ENCODE data around the gene THAP12.
A peak's percentile ranks its signal among the peaks of the same experiment; 100 is the strongest.
"Not testable (repeated sequence)": the region's sequence is repeated elsewhere in the genome, so short reads cannot be mapped to it uniquely, and the experiment has no call there.

Gene THAP12

DNA sequence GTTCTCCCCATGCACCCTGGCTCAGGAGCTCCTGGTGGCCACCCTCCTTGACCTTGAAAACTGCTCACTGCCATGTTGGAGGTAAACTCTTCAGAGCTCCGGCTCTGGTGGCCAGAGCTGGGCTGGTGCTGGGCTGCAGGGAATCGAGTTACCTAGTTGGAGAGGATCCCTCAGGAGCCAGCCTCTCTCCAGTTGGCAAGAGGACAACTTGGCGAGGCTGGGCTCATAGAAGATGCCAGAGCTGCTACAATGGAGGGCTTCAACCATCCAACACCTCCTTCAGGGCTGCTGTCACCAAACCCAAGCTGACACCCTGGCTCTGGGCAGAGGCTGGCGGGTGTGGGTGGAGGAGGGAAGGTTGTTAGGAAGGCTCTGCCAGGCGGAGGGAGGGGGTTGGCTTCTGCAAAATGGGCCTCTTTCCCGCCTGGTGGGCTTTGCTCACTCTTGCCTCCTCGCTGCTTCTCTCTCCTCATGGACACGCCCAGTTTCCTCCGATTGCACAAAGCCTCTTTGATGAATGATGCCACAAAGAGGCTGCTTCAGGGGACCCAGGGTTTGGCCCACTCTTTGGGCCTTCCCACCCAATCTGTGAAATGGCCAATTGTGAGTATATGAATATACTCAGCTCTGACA is 53.1 kb downstream of the THAP12 start:
- no peak for DNase-seq

GRCh38 chr11:76327202-76327601 is 53.7 kb downstream of the THAP12 start:
- DNase-seq: no peak

DNA sequence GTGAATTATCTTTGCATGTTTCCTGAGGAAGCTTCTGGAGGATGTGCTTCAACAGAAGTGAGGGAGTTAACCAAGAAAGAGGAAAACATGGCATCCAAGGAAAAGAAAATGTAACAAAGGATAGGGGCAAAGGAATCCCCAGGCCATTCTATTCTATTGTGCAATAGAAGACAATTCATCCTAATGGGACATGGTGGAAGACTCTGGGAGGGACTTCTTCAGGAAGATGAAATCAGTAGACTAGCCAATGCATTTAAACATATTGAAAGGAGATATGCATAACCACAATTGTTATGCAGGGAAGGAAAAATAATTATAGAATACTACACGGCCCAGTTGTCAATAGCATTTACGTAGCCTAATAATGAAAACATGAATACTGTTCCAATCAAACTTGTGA is 55.7 kb downstream of the THAP12 start:
- DNase-seq: no peak

- no peak for DNase-seq
These were observed 57.1 kb downstream of the THAP12 start for GRCh38 chr11:76323804-76324203.

DNA sequence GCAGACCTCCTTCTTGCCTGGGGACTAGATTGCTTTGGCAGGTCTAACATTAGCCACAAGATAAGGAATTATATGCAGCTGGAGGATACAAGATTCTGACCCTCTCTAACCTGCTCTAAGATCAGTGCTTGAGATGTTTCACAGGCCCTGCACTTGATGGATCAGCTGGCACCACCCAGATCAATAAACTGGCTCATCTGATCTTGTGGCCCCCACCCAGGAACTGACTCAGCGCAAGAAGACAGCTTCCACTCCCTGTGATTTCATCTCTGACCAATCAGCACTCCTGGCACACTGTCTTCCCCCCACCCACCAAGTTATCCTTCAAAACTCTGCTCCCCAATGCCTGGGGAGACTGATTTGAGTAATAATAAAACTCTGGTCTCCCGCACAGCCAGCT is 57.6 kb downstream of the THAP12 start:
- DNase-seq: not testable (repeated sequence)

DNA sequence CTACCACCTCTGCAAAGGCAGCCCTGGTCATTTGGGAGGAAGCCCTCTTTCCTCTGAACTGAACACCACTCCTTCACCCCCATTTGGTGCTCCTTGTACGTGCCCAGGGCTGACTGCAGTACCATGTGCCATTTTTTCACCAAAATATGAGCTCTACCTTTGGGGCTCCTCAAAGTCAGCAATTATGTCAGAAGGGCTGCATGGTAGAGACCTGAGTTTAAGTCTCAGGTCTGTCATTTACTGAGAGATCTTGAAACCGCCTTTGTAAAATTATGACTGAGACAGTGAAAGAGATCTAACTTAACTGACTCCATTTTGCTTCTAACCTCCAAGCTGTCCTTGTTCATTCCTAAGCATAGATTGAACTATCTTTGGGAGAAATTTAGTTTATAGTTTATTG is 58.0 kb downstream of the THAP12 start:
- DNase-seq: no peak

- DNase-seq: no peak
These were observed 58.4 kb downstream of the THAP12 start for GRCh38 chr11:76322540-76322939.

- no peak for DNase-seq
These were observed 59.0 kb downstream of the THAP12 start for GRCh38 chr11:76321820-76322524.

DNA sequence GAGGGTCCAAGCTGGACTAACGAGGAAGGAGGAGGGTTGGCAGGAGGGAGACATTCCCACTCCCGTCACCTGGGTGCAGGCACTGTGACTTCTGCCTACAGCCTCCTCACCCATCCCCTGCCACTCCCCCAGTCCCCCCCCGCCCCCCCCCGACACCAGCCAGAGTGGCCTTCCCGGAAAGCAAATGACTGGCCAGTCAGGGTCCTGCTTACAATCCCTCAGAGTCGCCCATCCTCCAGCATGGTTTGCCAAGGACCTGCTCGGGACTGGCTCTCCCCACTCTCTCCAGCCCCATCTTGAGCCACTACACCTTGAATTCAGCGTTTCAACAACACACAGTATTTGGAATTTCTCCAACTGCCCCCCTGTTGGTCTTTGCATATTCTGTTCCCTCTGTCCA is 59.6 kb downstream of the THAP12 start:
- no peak for DNase-seq

DNA sequence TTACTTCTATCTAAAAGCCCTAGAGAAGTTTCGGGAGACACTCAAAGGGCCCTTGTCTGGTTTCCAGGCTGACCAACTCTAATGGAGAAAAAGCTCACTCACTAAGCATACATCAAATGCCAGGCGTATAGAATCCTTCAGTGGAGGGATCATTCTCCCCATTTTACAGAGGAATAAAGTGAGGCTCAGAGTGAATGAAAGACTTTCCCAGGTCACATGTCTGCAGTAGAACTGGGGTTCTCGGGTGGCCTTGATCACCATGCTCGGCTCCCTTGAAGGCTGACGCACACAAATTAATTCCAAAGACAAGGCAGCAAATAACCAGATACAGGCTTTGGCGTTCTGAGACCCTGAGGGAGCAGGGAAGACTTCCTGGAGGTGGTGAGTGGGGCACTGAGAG is 60.0 kb downstream of the THAP12 start:
- no peak for DNase-seq

GRCh38 chr11:76319798-76320197 is 61.1 kb downstream of the THAP12 start:
- not testable (repeated sequence) for DNase-seq

DNA sequence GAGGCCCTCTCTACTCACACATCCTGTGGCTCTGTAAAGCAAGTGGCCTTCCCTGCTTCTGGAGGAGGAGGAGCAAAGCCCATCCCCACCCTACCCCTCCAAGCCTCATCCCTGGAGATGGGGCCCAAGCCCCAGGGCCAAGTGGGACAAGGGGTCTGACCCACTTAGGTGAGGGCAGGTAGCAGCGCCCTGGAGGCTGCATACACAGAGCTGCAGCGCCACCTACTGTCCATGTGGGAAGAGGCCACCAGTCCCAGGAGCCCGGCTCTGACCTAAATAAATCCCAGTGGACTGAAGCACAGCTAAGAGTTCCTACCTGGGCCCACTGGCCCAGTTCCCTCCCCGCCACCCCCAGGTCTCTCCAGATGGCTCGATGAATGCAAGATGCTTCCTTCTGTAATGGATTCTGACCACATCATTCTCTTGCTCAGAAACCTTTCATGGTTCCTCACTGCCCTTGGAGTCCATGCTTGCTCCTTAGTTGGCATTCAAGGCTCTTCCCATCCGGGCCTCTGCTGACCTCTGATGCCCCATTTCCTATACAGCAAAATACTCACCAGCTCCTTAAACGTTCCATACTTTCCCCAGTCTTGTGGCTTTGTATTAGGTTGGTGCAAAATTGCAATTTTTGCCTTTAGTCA is 62.1 kb downstream of the THAP12 start:
- peak; percentile 53 for DNase-seq

DNA sequence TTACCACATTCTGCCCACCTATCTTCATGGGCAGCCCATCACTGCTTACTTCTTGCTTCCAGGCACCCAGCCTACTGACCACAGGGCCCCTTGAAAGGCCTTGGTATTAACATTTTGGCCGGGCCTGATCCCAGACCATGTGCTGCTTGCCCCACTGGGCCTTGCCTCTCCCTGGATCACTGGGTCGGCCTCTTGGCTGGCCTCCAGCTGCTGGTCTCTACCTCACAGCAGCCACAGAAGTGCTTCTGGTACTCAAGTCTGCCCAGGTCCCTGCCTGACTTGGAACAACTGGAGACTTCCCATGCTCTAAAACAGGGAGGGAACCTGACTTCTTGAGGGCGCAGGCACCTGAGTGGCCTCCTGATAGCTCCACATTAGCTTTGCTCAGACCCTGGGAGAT is 63.6 kb downstream of the THAP12 start:
- DNase-seq: no peak

DNA sequence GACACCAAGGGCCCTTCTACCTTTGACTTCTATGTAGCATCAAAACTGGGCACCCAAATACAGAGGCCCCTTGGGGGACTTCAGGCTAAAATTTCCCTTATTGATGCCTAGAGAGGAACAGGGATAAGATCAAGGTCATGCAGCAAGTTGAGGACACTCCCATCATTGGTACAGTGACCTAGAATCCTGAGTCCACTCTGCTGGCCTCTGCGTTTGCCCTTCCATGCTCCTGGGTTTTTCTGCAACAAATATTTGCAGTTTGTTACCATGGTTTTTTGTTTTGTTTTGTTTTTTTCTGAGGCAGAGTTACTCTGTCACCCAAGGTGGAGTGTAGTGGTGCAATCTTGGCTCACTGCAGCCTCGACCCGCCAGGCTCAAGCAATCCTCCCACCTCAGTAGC is 64.2 kb downstream of the THAP12 start:
- no peak for DNase-seq

DNA sequence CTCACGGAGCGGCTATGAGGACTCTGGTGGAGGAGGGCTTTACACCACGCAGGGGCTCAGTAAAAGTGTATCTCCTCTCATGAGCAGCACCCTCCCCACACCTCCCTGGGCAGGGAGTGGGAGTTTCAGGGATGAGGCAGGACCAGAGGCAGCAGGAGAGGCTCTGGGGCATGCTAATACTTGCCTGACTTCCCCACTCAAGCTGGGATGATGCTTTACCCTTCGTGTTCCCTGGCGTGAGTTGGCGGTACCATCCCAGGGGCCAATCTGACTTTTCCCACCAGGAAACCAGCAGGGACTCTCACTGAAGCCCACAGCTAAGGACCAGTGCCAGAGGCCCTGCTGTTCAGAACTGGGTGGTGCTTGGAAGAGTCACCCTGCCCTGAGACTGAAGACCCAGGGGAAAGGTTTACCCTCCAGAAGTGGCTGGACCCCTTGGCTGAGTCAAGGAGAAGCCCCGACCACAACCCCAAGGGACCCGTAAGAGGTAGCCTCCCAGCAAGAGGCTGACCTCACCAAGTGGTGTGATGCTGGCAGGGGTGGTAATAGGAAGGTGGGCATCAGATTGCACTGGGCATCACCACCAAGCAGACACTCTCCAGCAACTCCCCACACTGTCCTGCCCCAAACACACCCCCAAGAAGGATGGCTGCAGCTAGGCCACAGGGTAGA is 65.6 kb downstream of the THAP12 start:
- no peak for DNase-seq

DNA sequence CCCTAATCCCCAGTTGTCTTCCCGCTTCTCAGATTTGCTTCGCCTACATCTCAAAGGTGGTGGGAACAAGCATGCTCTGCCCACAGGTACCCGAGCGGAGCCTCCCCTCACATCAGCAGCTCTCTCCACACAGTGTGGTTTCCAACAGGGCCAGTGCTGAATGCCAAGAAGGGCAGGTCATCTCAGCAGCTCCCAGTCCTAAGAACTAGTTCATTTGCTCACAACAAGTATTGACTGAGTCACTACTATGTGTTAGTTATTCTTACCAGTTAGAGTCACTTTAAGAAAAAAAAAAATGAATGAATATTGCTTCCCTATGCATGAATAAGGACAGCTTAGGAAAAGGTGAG is 66.2 kb downstream of the THAP12 start:
- peak; percentile 55 for DNase-seq

DNA sequence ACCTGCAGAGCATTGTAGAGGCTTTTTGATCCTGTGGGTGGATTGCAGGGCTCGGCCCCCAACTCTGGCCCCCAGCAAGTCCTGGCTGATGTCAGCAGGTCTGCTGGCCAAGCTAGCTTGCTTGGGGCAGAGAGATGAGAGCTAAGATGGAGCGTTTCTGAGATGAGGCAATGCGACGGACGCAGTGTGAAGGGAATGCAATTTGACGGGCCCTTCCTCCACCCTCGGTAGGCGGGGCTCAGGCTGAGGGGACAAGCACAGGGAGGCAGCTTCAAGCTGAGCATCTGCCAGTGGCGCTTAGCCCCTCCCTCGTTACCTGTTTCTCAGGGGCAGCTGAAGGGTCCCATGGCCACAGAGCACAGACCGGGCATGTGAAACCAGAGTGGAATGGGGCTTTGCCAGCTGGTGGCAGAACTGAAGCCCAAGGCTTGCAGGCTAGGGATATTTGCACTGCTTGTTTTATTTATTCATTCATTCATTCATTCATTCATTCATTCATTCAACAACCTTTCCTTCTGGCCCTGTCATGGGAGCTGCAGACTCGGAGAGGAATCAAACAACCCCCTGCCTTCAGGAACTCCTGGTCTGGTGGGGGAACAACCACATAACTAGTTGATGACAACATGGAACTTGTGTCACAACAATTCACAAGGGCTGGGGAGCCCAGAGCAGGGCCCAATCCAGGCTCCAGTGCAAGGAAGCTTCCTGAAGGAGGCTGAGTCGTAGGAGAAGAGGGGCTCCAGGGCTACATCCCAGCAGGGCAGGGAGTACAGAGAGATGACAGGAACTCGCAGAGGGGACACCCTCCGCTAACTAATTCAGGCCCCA is 66.8 kb downstream of the THAP12 start:
- peak; percentile 30 for DNase-seq

DNA sequence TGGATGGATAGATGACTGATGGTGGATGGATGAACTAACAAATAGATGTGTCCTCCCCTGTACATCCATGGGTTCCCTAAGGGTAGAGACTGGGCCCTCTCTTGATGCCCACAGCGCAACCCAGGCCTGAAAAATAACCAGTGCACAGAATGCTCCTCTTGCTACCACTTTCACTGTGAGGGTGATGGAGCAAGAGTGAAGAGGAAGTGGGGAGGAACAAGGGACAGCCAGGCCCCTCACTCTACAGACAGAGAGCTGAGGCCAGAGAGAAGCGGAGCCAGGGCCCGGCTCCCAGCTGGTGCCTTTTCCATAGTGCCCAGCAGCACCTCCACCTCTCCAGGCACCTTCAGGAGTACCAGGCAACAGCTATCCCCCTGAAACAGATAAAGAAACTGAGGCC is 67.7 kb downstream of the THAP12 start:
- DNase-seq: no peak

DNA sequence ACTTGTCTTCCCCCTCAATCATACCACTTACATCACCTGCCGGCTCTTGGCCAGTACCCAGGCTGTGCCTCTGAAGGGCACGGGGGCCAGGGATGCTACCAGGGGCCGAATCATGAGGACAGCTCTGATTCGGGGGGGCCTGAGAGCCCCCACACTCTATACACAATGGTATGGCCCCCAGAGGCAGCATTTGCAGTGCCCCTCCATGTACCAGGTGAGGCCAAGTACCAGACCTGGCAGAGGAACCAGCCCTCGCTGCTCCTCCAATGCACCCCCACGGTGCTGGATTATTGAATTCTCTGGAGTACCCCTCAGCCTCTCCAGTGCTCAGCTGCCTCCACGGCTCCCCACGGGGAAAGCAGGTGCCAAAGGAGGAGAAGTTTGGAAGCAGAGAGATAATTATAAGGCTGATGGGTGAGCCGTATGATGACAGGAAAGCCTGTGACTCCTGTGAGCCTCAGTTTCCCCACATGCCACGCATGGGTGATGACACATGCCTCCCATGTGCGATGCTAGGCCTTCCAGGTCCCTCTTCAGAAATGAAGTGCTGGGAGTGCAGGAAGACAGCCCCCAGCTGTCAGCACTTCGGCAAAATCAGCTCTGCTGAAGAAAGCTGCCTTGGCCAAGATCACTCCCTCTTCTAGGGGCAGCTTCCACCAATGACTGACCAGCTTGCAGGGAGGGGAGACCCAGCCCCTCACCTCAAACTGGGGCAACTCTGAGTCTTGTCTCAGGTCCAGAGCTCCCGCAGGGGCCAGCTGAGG is 69.9 kb downstream of the THAP12 start:
- no peak for DNase-seq

DNA sequence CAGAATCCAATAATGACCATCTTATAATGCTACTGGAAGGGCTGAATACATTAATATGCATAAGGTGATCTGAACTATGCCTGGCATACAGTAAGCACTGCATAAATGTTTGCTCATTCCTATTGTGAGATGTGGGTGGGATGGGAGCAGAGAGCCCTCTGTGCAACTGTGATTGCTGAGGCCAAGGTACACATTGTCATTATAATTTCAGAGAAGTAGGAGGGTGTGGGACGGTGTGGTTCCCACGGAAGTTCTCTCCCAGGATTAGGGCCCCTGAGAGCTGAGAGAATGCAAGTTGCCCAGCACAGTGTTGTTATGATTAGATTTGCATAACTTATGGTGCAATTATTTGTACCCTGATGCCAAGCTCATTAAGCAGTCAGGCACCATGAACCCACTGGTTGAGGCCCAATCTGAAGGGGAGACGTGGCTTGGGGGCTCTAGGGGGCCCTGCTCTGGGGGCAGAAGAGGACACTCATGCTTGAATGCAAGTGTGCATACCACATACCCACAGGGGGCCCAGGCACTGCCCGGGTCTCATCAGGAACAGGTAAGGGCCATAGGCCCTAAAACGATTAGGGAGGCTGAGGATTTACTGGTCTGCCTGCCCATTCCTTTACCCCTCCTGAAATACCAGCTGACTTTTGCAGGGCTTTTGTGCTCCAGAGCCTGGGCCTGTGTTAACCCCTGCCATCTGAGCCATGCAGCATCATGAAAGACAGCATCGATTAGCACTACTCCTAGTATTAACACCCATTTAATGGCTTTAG is 72.8 kb downstream of the THAP12 start:
- no peak for DNase-seq

DNA sequence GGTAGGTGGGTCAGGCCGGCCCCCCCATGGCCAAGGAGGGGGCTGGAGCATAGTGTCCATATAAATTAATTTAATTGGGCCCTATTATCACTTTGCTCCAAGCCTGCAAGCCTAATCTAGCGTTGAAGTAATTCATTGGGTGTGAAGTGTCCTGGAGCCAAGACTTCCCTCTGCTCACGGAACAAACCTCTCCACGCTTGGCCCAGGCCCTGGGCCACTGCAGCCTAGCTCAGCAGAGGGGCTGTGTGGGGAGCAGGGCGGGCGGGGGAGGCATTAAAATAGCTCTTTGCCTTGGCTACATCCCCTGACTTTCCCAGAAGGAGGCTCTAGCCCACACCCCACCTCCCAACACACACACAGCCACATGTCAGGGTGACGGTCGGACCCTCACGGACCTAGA is 73.5 kb downstream of the THAP12 start:
- no peak for DNase-seq
